GM23248 (cell line): Measurements from ENCODE around the gene TNP1.

Source experiments
- EZH2 ChIP-seq: fragments of 200-600 bp; sonication (generic); IDR thresholded peaks from 2 replicates; pipeline ENCODE4 v1.6.1; 2018; ENCODE audit warnings: antibody characterized with exemption, mild to moderate bottlenecking; ENCODE audit not compliant: insufficient read depth, poor library complexity, severe bottlenecking
- EZH2phosphoT487 ChIP-seq: fragments of 200-600 bp; sonication (generic); IDR thresholded peaks from 2 replicates; pipeline ENCODE4 v1.6.1; 2018; ENCODE audit warnings: antibody characterized with exemption, moderate library complexity, mild to moderate bottlenecking, low read depth; ENCODE audit not compliant: insufficient read depth

- no peak for TF ChIP-seq EZH2phosphoT487
- TF ChIP-seq EZH2: no peak
These were observed 718 bp upstream of the TNP1 start for GRCh38 chr2:216860426-216861137.
